HEK293 (cell line): ENCODE data around the gene ECD.

Experiments used
- CTCF ChIA-PET: fragments of 350-600 bp; formaldehyde crosslinking; extraction: SDS; loops from one replicate; lab custom pipeline; 2021; ENCODE audit warnings: antibody characterized with exemption; lab: Yijun Ruan, JAX
- POLR2A ChIA-PET: fragments of 300-600 bp; formaldehyde crosslinking; extraction: SDS; loops from one replicate; lab custom pipeline; 2020; ENCODE audit warnings: antibody characterized with exemption, inconsistent platforms; lab: Yijun Ruan, JAX
- H3K27ac ChIP-seq: fragments of 200-500 bp; sonication (Bioruptor generic); 2 replicates; pipeline ENCODE4 v1.5.1; 2014; ENCODE audit warnings: low read depth, low read length, control low read depth, inconsistent platforms; ENCODE audit errors: extremely low read depth
- H3K36me3 ChIP-seq, 2 experiments: fragments of 200-500 bp in 1 of 2; sonication (Bioruptor generic) in 1 of 2; 1 replicate in 1 of 2; 2 replicates in 1 of 2; pipeline ENCODE4 v1.5.1; 2014 to 2017; ENCODE audit warnings: inconsistent platforms in 2 of 2, low read length in 2 of 2; ENCODE audit not compliant: control insufficient read depth in 2 of 2, insufficient read depth in 1 of 2
- H3K4me1 ChIP-seq: fragments of 200-500 bp; sonication (Bioruptor generic); 2 replicates; pipeline ENCODE4 v1.5.1; 2014; ENCODE audit warnings: mild to moderate bottlenecking, low read length, inconsistent platforms; ENCODE audit not compliant: control insufficient read depth, insufficient read depth
- H3K4me3 ChIP-seq: 2 replicates; pipeline ENCODE4 v1.5.1; 2011; ENCODE audit warnings: low read depth, mild to moderate bottlenecking, control low read depth, low read length, moderate library complexity
- H3K9me3 ChIP-seq: fragments of 200-500 bp; sonication (Bioruptor generic); 2 replicates; pipeline ENCODE4 v1.5.1; 2014; ENCODE audit warnings: low read depth, low read length, inconsistent platforms; ENCODE audit not compliant: control insufficient read depth, insufficient read depth
- EGR2 ChIP-seq: fragments of 450-650 bp; formaldehyde crosslinking; IDR thresholded peaks from 2 replicates; pipeline ENCODE4 v1.5.1; 2016; ENCODE audit warnings: low read depth, missing biosample characterization, missing genetic modification characterization
- FEZF1 ChIP-seq: fragments of 450-650 bp; formaldehyde crosslinking; IDR thresholded peaks from 2 replicates; pipeline ENCODE4 v1.5.1; 2016; ENCODE audit warnings: missing biosample characterization, missing genetic modification characterization
- IKZF3 ChIP-seq: fragments of 450-650 bp; IDR thresholded peaks from 2 replicates; pipeline ENCODE4 v1.5.0; 2018; ENCODE audit warnings: missing biosample characterization, mild to moderate bottlenecking, missing genetic modification characterization, moderate library complexity
- MYNN ChIP-seq: fragments of 450-650 bp; formaldehyde crosslinking; IDR thresholded peaks from 2 replicates; pipeline ENCODE4 v1.5.1; 2016; ENCODE audit warnings: missing biosample characterization, missing genetic modification characterization, borderline replicate concordance
- MZF1 ChIP-seq: fragments of 450-650 bp; formaldehyde crosslinking; IDR thresholded peaks from 2 replicates; pipeline ENCODE4 v1.5.1; 2017; ENCODE audit warnings: missing biosample characterization, missing genetic modification characterization, borderline replicate concordance
- PRDM1 ChIP-seq: fragments of 450-650 bp; formaldehyde crosslinking; IDR thresholded peaks from 2 replicates; pipeline ENCODE4; 2016; ENCODE audit warnings: missing biosample characterization, missing genetic modification characterization
- TRIM28 ChIP-seq: IDR thresholded peaks from 2 replicates; pipeline ENCODE4 v1.6.1; 2011; ENCODE audit warnings: low read length, control low read depth, borderline replicate concordance
- ZBTB21 ChIP-seq: fragments of 450-650 bp; formaldehyde crosslinking; IDR thresholded peaks from 2 replicates; pipeline ENCODE4 v1.5.1; 2017; ENCODE audit warnings: missing biosample characterization, missing genetic modification characterization
- ZEB2 ChIP-seq: fragments of 450-650 bp; formaldehyde crosslinking; IDR thresholded peaks from 2 replicates; pipeline ENCODE4 v1.5.1; 2016; ENCODE audit warnings: missing biosample characterization, missing genetic modification characterization
- ZFHX2 ChIP-seq: fragments of 450-650 bp; formaldehyde crosslinking; conservative IDR thresholded peaks from 2 replicates; pipeline ENCODE4 v1.5.1; 2016; ENCODE audit warnings: missing biosample characterization, missing genetic modification characterization
- ZNF175 ChIP-seq: fragments of 450-650 bp; formaldehyde crosslinking; IDR thresholded peaks from 2 replicates; pipeline ENCODE4 v1.5.1; 2016; ENCODE audit warnings: missing biosample characterization, missing genetic modification characterization
- ZNF202 ChIP-seq: fragments of 450-650 bp; formaldehyde crosslinking; IDR thresholded peaks from 2 replicates; pipeline ENCODE4 v1.5.1; 2016; ENCODE audit warnings: missing biosample characterization, missing genetic modification characterization, borderline replicate concordance
- ZNF354C ChIP-seq: fragments of 450-650 bp; formaldehyde crosslinking; IDR thresholded peaks from 2 replicates; pipeline ENCODE4 v1.5.1; 2016; ENCODE audit warnings: missing biosample characterization, missing genetic modification characterization, low read depth, borderline replicate concordance
- ZNF510 ChIP-seq: fragments of 450-650 bp; formaldehyde crosslinking; IDR thresholded peaks from 2 replicates; pipeline ENCODE4 v1.5.1; 2018; ENCODE audit warnings: mild to moderate bottlenecking, missing genetic modification characterization, missing biosample characterization; ENCODE audit not compliant: insufficient replicate concordance
- ZNF549 ChIP-seq: fragments of 450-650 bp; IDR thresholded peaks from 2 replicates; pipeline ENCODE4 v1.5.1; 2018; ENCODE audit warnings: missing biosample characterization, missing genetic modification characterization, mild to moderate bottlenecking, inconsistent platforms, moderate library complexity
- ZNF610 ChIP-seq: fragments of 450-650 bp; formaldehyde crosslinking; IDR thresholded peaks from 2 replicates; pipeline ENCODE4 v1.5.1; 2016; ENCODE audit warnings: missing biosample characterization, missing genetic modification characterization, borderline replicate concordance
- ZXDB ChIP-seq: fragments of 450-650 bp; formaldehyde crosslinking; IDR thresholded peaks from 2 replicates; pipeline ENCODE4 v1.5.1; 2016; ENCODE audit warnings: missing biosample characterization, missing genetic modification characterization
- TF ChIP-seq, protein P1 (sequence below): fragments of 450-650 bp; formaldehyde crosslinking; optimal IDR thresholded peaks from 2 replicates; pipeline ENCODE3; 2016; ENCODE audit warnings: missing biosample characterization, mild to moderate bottlenecking, missing genetic modification characterization
- TF ChIP-seq, protein P2 (sequence below): fragments of 450-650 bp; IDR thresholded peaks from 2 replicates; pipeline ENCODE4 v1.5.1; 2018; ENCODE audit warnings: missing biosample characterization, missing genetic modification characterization
- TF ChIP-seq, protein P3 (sequence below): fragments of 450-650 bp; formaldehyde crosslinking; IDR thresholded peaks from 2 replicates; pipeline ENCODE4 v1.5.1; 2016; ENCODE audit warnings: missing biosample characterization, missing genetic modification characterization
- TF ChIP-seq, protein P4 (sequence below): fragments of 450-650 bp; formaldehyde crosslinking; IDR thresholded peaks from 2 replicates; pipeline ENCODE4 v1.5.1; 2017; ENCODE audit warnings: missing biosample characterization, missing genetic modification characterization

The ECD gene

DNA sequence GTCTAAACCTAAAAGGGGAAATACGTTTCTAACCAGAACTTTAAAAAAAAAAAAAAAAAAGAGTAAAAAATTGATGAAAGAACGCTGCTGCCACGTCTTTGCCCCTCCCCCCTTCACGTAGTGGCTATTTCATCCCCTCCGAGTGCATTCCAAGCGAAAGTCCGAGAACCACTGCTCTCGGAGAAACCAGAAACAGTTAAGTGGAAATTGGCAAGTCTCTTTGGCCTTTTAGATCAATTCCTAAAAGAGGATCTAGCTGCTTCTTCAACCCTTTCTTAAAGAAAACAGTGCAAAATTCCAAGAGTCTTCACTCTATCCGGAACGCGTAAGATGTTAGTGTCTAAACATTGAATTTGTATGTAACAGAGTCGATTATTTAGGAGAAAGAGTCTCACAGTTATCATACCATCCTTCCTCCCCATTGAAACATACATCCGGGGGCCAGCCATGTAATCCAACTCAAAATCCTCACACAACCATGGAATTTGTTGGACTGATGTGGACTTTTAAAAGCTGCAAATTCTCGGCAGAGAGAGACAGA, 72.3 kb downstream of the ECD start (continued):
- TF ChIP-seq ZNF510 (tag by site-specific recombination), result no peak
- 0 out of 2 replicates have a peak, but pooled peaks have one; percentile 15 for TF ChIP-seq IKZF3 (tag by site-specific recombination)
- TF ChIP-seq MYNN (tag by site-specific recombination), result no peak
- no peak for TF ChIP-seq ZBTB21 (tag by site-specific recombination)
- TF ChIP-seq PRDM1 (tag by site-specific recombination), result peak; percentile 92
- TF ChIP-seq ZNF610 (tag by site-specific recombination), result 0 out of 2 replicates have a peak, but pooled peaks have one; percentile 25
- no peak for TF ChIP-seq ZNF202 (tag by site-specific recombination)
- TF ChIP-seq EGR2 (tag by site-specific recombination), result no peak
- no peak for TF ChIP-seq FEZF1 (tag by site-specific recombination)
- TF ChIP-seq MZF1 (tag by site-specific recombination), result peak; percentile 59; the same call in 1 of the 2 replicates
- TF ChIP-seq, protein P1, sequence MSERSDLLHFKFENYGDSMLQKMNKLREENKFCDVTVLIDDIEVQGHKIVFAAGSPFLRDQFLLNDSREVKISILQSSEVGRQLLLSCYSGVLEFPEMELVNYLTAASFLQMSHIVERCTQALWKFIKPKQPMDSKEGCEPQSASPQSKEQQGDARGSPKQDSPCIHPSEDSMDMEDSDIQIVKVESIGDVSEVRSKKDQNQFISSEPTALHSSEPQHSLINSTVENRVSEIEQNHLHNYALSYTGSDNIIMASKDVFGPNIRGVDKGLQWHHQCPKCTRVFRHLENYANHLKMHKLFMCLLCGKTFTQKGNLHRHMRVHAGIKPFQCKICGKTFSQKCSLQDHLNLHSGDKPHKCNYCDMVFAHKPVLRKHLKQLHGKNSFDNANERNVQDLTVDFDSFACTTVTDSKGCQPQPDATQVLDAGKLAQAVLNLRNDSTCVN (tag by site-specific recombination), result no peak
- TF ChIP-seq TRIM28, result no peak
- TF ChIP-seq ZNF549, result no peak
- TF ChIP-seq, protein P2, sequence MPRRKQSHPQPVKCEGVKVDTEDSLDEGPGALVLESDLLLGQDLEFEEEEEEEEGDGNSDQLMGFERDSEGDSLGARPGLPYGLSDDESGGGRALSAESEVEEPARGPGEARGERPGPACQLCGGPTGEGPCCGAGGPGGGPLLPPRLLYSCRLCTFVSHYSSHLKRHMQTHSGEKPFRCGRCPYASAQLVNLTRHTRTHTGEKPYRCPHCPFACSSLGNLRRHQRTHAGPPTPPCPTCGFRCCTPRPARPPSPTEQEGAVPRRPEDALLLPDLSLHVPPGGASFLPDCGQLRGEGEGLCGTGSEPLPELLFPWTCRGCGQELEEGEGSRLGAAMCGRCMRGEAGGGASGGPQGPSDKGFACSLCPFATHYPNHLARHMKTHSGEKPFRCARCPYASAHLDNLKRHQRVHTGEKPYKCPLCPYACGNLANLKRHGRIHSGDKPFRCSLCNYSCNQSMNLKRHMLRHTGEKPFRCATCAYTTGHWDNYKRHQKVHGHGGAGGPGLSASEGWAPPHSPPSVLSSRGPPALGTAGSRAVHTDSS (tag by site-specific recombination), result no peak
- TF ChIP-seq ZFHX2 (tag by site-specific recombination), result no peak
- TF ChIP-seq ZNF175 (tag by site-specific recombination), result no peak
- TF ChIP-seq ZEB2 (tag by site-specific recombination), result 0 out of 2 replicates have a peak, but pooled peaks have one; percentile 19

DNA sequence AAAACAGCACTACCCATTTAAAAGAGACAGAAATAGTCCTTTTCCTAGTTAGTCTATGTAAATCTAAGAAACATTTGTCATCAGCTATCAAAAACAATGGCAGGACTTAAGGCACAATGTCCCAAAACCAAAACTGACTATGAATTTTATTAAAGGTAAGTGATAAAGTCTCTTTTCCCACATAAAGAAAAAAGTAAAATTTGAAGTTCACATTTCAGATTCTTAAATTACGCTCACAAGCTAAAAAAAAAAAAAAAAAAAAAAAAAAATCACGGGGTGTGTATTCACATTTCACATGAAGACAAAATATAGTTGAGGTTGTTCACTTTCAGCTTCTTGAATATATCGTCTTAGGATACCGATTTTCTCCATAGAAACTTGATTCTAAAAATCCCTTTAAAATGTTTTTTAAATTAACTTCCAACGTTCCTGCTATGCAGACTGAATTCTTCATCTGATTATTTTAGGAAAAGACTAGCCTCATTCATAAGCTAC, 72.8 kb downstream of the ECD start:
- Histone ChIP-seq H3K9me3 (no peaks in the 10 kb centered on the region), H3K4me1 (no peaks in the 10 kb centered on the region; the same call in 1 of the 2 replicates), H3K27ac (peak overlapping the region; percentile 90; the same call in 1 of the 2 replicates), H3K36me3 (peaks cover 0 to 3% of the 10 kb centered on the region in 2 experiments; a peak in 2 of 3 replicates), H3K4me3 (peak overlapping the region; percentile 82)
- ChIA-PET POLR2A (interaction anchor here (0.6 to 2.9 kb wide), 8 partner anchors 12 to 740 kb away, joined by 3 to 52 read pairs (median 5); partner anchors contain the start of genes DNAJB12, DNAJC9, ECD and FAM149B1), CTCF (interaction anchor here (0.6 to 4.2 kb wide), 8 partner anchors 11 to 1779 kb away, joined by 3 to 40 read pairs (median 4); partner anchors contain the start of gene NUDT13)
- TF ChIP-seq, protein P3, sequence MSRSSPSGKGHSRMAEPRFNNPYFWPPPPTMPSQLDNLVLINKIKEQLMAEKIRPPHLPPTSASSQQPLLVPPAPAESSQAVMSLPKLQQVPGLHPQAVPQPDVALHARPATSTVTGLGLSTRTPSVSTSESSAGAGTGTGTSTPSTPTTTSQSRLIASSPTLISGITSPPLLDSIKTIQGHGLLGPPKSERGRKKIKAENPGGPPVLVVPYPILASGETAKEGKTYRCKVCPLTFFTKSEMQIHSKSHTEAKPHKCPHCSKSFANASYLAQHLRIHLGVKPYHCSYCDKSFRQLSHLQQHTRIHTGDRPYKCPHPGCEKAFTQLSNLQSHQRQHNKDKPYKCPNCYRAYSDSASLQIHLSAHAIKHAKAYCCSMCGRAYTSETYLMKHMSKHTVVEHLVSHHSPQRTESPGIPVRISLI (tag by site-specific recombination), result peak; percentile 98
- TF ChIP-seq, protein P4, sequence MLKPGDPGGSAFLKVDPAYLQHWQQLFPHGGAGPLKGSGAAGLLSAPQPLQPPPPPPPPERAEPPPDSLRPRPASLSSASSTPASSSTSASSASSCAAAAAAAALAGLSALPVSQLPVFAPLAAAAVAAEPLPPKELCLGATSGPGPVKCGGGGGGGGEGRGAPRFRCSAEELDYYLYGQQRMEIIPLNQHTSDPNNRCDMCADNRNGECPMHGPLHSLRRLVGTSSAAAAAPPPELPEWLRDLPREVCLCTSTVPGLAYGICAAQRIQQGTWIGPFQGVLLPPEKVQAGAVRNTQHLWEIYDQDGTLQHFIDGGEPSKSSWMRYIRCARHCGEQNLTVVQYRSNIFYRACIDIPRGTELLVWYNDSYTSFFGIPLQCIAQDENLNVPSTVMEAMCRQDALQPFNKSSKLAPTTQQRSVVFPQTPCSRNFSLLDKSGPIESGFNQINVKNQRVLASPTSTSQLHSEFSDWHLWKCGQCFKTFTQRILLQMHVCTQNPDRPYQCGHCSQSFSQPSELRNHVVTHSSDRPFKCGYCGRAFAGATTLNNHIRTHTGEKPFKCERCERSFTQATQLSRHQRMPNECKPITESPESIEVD (tag by site-specific recombination), result peak; percentile 88
- 0 out of 2 replicates have a peak, but pooled peaks have one; percentile 21 for TF ChIP-seq ZXDB
- no peak for TF ChIP-seq ZNF354C (tag by site-specific recombination)
